Activated naive CD4-positive, alpha-beta T cell treated with anti-CD3 and anti-CD28 coated beads, Interleukin-2, amount 50 U/mL, for 24 hours (primary cell): Measurements from ENCODE around the gene GPR68.
"Not testable (repeated sequence)": the region's sequence is repeated elsewhere in the genome, so short reads cannot be mapped to it uniquely, and the experiment has no call there.

Source experiments
- H3K27ac Mint-ChIP-seq: one replicate; pipeline ENCODE4 v1.8.0; 2021; ENCODE audit warnings: mild to moderate bottlenecking, mixed read lengths
- H3K27me3 Mint-ChIP-seq: one replicate; pipeline ENCODE4 v1.8.0; 2021; ENCODE audit warnings: mixed read lengths
- H3K36me3 Mint-ChIP-seq: one replicate; pipeline ENCODE4 v1.8.0; 2021; ENCODE audit warnings: mixed read lengths
- H3K4me1 Mint-ChIP-seq: one replicate; pipeline ENCODE4 v1.8.0; 2021; ENCODE audit warnings: mixed read lengths
- H3K4me3 Mint-ChIP-seq: one replicate; pipeline ENCODE4 v1.8.0; 2021; ENCODE audit warnings: mild to moderate bottlenecking, mixed read lengths
- H3K9me3 Mint-ChIP-seq: one replicate; pipeline ENCODE4 v1.8.0; 2021; ENCODE audit warnings: mixed read lengths

Gene GPR68

GRCh38 chr14:91279354-91279753 is 34.9 kb upstream of the GPR68 start:
- no peaks in the 10 kb centered on the region for H3K9me3 Mint-ChIP-seq
- no peak overlapping the region for H3K27ac Mint-ChIP-seq
- peaks cover 11% of the 10 kb centered on the region for H3K36me3 Mint-ChIP-seq
- no peak overlapping the region for H3K4me3 Mint-ChIP-seq
- no peaks in the 10 kb centered on the region for H3K27me3 Mint-ChIP-seq
- H3K4me1 Mint-ChIP-seq: no peaks in the 10 kb centered on the region

- Mint-ChIP-seq H3K27me3 (no peaks in the 10 kb centered on the region), H3K27ac (peak overlapping the region; percentile 35), H3K36me3 (peaks cover 7% of the 10 kb centered on the region), H3K4me3 (no peak overlapping the region), H3K4me1 (no peaks in the 10 kb centered on the region), H3K9me3 (no peaks in the 10 kb centered on the region)
Measured at GRCh38 chr14:91278383-91278715, 33.8 kb upstream of the GPR68 start.

GRCh38 chr14:91277546-91278382 is 33.3 kb upstream of the GPR68 start:
- no peaks in the 10 kb centered on the region for H3K4me1 Mint-ChIP-seq
- H3K9me3 Mint-ChIP-seq: no peaks in the 10 kb centered on the region
- no peak overlapping the region for H3K4me3 Mint-ChIP-seq
- H3K27ac Mint-ChIP-seq: peak overlapping the region; percentile 23
- H3K27me3 Mint-ChIP-seq: no peaks in the 10 kb centered on the region
- H3K36me3 Mint-ChIP-seq: peaks cover 7% of the 10 kb centered on the region

- Mint-ChIP-seq H3K4me3 (no peak overlapping the region), H3K9me3 (no peaks in the 10 kb centered on the region), H3K4me1 (peaks cover 4% of the 10 kb centered on the region), H3K27ac (peak overlapping the region; percentile 23), H3K36me3 (peaks cover 8% of the 10 kb centered on the region), H3K27me3 (no peaks in the 10 kb centered on the region)
Measured at GRCh38 chr14:91274796-91275195, 30.3 kb upstream of the GPR68 start.

- peaks cover 9% of the 10 kb centered on the region for H3K36me3 Mint-ChIP-seq
- no peaks in the 10 kb centered on the region for H3K27me3 Mint-ChIP-seq
- H3K4me3 Mint-ChIP-seq: no peak overlapping the region
- H3K4me1 Mint-ChIP-seq: peaks cover 13% of the 10 kb centered on the region
- no peak overlapping the region for H3K27ac Mint-ChIP-seq
- no peaks in the 10 kb centered on the region for H3K9me3 Mint-ChIP-seq
Measured at GRCh38 chr14:91273885-91274273, 29.4 kb upstream of the GPR68 start.

- Mint-ChIP-seq H3K36me3 (peaks cover 9% of the 10 kb centered on the region), H3K27ac (no peak overlapping the region), H3K9me3 (no peaks in the 10 kb centered on the region), H3K4me3 (no peak overlapping the region), H3K27me3 (no peaks in the 10 kb centered on the region), H3K4me1 (peaks cover 13% of the 10 kb centered on the region)
Measured at GRCh38 chr14:91273273-91273884, 28.9 kb upstream of the GPR68 start.

GRCh38 chr14:91272341-91273272 is 28.1 kb upstream of the GPR68 start:
- no peaks in the 10 kb centered on the region for H3K27me3 Mint-ChIP-seq
- no peak overlapping the region for H3K4me3 Mint-ChIP-seq
- no peaks in the 10 kb centered on the region for H3K9me3 Mint-ChIP-seq
- no peak overlapping the region for H3K27ac Mint-ChIP-seq
- peaks cover 21% of the 10 kb centered on the region for H3K4me1 Mint-ChIP-seq
- H3K36me3 Mint-ChIP-seq: peaks cover 12% of the 10 kb centered on the region

GRCh38 chr14:91271639-91272038 is 27.1 kb upstream of the GPR68 start:
- Mint-ChIP-seq H3K4me1 (peaks cover 28% of the 10 kb centered on the region), H3K36me3 (peaks cover 12% of the 10 kb centered on the region), H3K27ac (no peak overlapping the region)

GRCh38 chr14:91270619-91271018 is 26.1 kb upstream of the GPR68 start:
- Mint-ChIP-seq H3K4me3 (no peak overlapping the region), H3K4me1 (peaks cover 35% of the 10 kb centered on the region), H3K27ac (no peak overlapping the region), H3K27me3 (no peaks in the 10 kb centered on the region), H3K9me3 (no peaks in the 10 kb centered on the region), H3K36me3 (peaks cover 12% of the 10 kb centered on the region)

More at GRCh38 chr14:91271639-91272038, 27.1 kb upstream of the GPR68 start:
- no peaks in the 10 kb centered on the region for H3K9me3 Mint-ChIP-seq
- no peaks in the 10 kb centered on the region for H3K27me3 Mint-ChIP-seq
- no peak overlapping the region for H3K4me3 Mint-ChIP-seq

- Mint-ChIP-seq H3K9me3 (no peaks in the 10 kb centered on the region), H3K4me1 (peaks cover 39% of the 10 kb centered on the region), H3K36me3 (peaks cover 12% of the 10 kb centered on the region), H3K27me3 (no peaks in the 10 kb centered on the region), H3K27ac (no peak overlapping the region), H3K4me3 (no peak overlapping the region)
Measured at GRCh38 chr14:91270188-91270587, 25.7 kb upstream of the GPR68 start.

GRCh38 chr14:91269076-91269991 is 24.8 kb upstream of the GPR68 start:
- Mint-ChIP-seq H3K9me3 (no peaks in the 10 kb centered on the region), H3K27me3 (no peaks in the 10 kb centered on the region), H3K36me3 (peaks cover 12% of the 10 kb centered on the region), H3K27ac (no peak overlapping the region), H3K4me1 (peaks cover 43% of the 10 kb centered on the region), H3K4me3 (no peak overlapping the region)

GRCh38 chr14:91267965-91268437 is 23.5 kb upstream of the GPR68 start:
- H3K27me3 Mint-ChIP-seq: no peaks in the 10 kb centered on the region
- H3K9me3 Mint-ChIP-seq: no peaks in the 10 kb centered on the region
- peaks cover 12% of the 10 kb centered on the region for H3K36me3 Mint-ChIP-seq
- peak overlapping the region; percentile 31 for H3K27ac Mint-ChIP-seq
- H3K4me1 Mint-ChIP-seq: peaks cover 54% of the 10 kb centered on the region
- no peak overlapping the region for H3K4me3 Mint-ChIP-seq

- not testable (repeated sequence) for H3K27me3 Mint-ChIP-seq, H3K36me3 Mint-ChIP-seq, H3K9me3 Mint-ChIP-seq
- peaks cover 57% of the 10 kb centered on the region for H3K4me1 Mint-ChIP-seq
- H3K4me3 Mint-ChIP-seq: peak overlapping the region; percentile 76
- H3K27ac Mint-ChIP-seq: peak overlapping the region; percentile 95
Measured at GRCh38 chr14:91266276-91266675, 21.8 kb upstream of the GPR68 start.

- no peaks in the 10 kb centered on the region for H3K9me3 Mint-ChIP-seq
- peak overlapping the region; percentile 95 for H3K27ac Mint-ChIP-seq
- peaks cover 64% of the 10 kb centered on the region for H3K4me1 Mint-ChIP-seq
- H3K4me3 Mint-ChIP-seq: peak overlapping the region; percentile 76
- peaks cover 7% of the 10 kb centered on the region for H3K36me3 Mint-ChIP-seq
- H3K27me3 Mint-ChIP-seq: no peaks in the 10 kb centered on the region
Measured at GRCh38 chr14:91265404-91265803, 20.9 kb upstream of the GPR68 start.
